Calu3 (cell line): Measurements from ENCODE around the gene ZBTB38. TPM values are rescaled to one million over a fixed set of nuclear protein-coding genes. Genes with fewer than 3 reads are reported as not detected.

ENCODE experiments used
- BruUV-seq: library from RNA; stranded (reverse); fragments of 400-500 nt; replicated peaks from 2 replicates; lab custom pipeline; 2021; lab: Mats Ljungman, UMichigan
- CTCF ChIA-PET: fragments of 300-600 bp; sonication (Branson Sonifier 250); formaldehyde crosslinking; loops from one replicate; lab custom pipeline; 2022; ENCODE audit warnings: antibody characterized with exemption; lab: Charles Lee
- DNase-seq: peaks from one replicate; pipeline ENCODE4 v3.0.0; 2022
- H3K27ac Mint-ChIP-seq: one replicate; pipeline ENCODE4 v1.8.0; 2022; ENCODE audit warnings: mixed read lengths; ENCODE audit not compliant: unreplicated experiment
- H3K27me3 Mint-ChIP-seq: one replicate; pipeline ENCODE4 v1.8.0; 2022; ENCODE audit warnings: mixed read lengths; ENCODE audit not compliant: unreplicated experiment
- H3K36me3 Mint-ChIP-seq: one replicate; pipeline ENCODE4 v1.8.0; 2022; ENCODE audit warnings: mild to moderate bottlenecking, moderate library complexity, mixed read lengths; ENCODE audit not compliant: insufficient read depth, unreplicated experiment
- H3K4me1 Mint-ChIP-seq: one replicate; pipeline ENCODE4 v1.8.0; 2022; ENCODE audit warnings: mild to moderate bottlenecking, low read depth, mixed read lengths; ENCODE audit not compliant: unreplicated experiment
- H3K4me3 Mint-ChIP-seq: one replicate; pipeline ENCODE4 v1.8.0; 2022; ENCODE audit warnings: mild to moderate bottlenecking, low read depth, moderate library complexity, mixed read lengths; ENCODE audit not compliant: unreplicated experiment
- H3K9me3 Mint-ChIP-seq: one replicate; pipeline ENCODE4 v1.8.0; 2022; ENCODE audit warnings: low read depth, mixed read lengths; ENCODE audit not compliant: unreplicated experiment
- intact Hi-C: fragments of 100-400 bp; cut with micrococcal nuclease; formaldehyde crosslinking; loops from one replicate; pipeline ENCODE4 v1.10.0; 2022; ENCODE audit not compliant: unreplicated experiment
- total RNA-seq: library from RNA; stranded (reverse); gene quantifications from 2 replicates; pipeline ENCODE4 v1.2.3, GENCODE V29; 2022
- TF ChIP-seq, protein P1 (sequence below): fragments of 200-600 bp; IDR thresholded peaks from one replicate; pipeline ENCODE4 v1.8.0; 2022; ENCODE audit warnings: antibody characterized with exemption; ENCODE audit not compliant: unreplicated experiment

Gene ZBTB38
- total RNA-seq, 1 experiment from 2014 or later = 95.9 TPM

DNA sequence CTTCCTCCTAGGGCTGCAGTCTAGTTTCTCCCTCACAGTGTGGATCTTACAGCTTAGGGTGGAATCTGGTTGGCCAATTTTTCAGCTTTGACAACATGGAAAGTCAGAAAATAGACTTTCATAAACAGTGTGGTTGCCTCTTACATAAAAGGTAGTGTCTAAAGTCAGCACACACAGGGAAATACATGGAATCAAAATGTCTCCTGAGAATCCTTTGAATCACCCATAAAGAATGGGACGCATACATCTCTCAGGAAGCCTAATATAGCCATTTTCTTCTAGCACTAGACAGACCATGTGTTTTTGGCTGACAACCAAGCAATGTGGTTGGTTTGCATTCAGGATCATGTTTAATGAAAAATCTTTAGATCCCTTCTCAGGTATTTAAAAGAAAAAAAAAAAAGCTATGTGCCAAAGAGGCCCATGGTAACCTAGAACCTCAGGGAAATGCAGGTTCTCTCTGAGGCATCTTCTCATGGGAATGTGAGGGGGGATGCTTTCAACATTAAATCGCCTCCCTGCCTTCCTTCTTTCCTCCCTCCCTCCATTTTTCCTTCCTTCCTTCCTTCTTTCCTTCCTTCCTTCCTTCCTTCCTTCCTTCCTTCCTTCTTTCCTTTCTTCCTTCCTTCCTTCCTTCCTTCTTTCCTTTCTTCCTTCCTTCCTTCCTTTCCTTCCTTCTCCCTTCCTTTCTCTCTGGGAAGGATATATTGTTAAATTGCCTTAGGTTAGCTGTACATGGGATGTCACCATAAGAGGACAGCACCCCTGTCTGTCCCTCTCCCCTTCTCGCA, 34.3 kb upstream of the ZBTB38 start:
- intact Hi-C loops = no loop called here
- no peaks in the 10 kb centered on the region for H3K36me3 Mint-ChIP-seq
- CTCF ChIA-PET = interaction anchor here (0.7 kb wide), 2 partner anchors 32 to 50 kb away, joined by 4 to 12 read pairs; no protein-coding TSS in a partner anchor
- TF ChIP-seq, protein P1, sequence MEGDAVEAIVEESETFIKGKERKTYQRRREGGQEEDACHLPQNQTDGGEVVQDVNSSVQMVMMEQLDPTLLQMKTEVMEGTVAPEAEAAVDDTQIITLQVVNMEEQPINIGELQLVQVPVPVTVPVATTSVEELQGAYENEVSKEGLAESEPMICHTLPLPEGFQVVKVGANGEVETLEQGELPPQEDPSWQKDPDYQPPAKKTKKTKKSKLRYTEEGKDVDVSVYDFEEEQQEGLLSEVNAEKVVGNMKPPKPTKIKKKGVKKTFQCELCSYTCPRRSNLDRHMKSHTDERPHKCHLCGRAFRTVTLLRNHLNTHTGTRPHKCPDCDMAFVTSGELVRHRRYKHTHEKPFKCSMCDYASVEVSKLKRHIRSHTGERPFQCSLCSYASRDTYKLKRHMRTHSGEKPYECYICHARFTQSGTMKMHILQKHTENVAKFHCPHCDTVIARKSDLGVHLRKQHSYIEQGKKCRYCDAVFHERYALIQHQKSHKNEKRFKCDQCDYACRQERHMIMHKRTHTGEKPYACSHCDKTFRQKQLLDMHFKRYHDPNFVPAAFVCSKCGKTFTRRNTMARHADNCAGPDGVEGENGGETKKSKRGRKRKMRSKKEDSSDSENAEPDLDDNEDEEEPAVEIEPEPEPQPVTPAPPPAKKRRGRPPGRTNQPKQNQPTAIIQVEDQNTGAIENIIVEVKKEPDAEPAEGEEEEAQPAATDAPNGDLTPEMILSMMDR = no peak
- BruUV-seq = no TSS peak
- H3K27ac Mint-ChIP-seq = no peak overlapping the region
- H3K4me1 Mint-ChIP-seq = peaks cover 18% of the 10 kb centered on the region
- H3K4me3 Mint-ChIP-seq = no peak overlapping the region
- DNase-seq = no peak
- H3K9me3 Mint-ChIP-seq = no peaks in the 10 kb centered on the region
- H3K27me3 Mint-ChIP-seq = no peaks in the 10 kb centered on the region

DNA sequence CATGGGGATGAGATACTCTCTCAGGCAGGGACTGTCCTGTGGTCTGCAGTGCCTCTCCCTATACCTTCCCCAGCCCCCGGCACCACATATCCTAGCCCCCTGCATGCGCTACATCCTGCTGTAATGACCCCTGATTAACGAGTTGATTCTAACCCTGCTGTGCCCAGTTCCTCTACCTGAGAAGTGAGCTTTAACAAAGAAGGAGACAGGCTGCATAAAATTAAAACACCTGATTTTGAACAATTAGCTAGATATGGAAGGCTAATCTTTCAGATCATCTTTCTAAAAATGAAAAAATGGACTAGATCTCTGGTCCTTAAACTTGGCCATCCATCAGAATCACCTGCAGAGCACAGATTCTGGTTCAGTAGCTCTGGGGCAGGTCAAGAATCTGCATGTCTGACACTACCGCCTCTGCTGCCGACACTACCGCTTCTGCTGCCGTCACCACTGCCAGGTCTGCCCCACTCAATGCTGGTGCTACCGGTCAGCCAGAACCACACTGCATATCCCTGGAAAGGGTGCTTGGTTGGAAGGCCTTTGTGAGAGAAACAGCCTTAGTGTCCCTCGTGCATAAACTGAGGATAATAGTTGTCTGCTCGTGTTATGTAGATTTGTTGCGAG, 33.6 kb upstream of the ZBTB38 start:
- no TSS peak for BruUV-seq
- DNase-seq = no peak
- Mint-ChIP-seq H3K4me1 (peaks cover 17% of the 10 kb centered on the region), H3K36me3 (no peaks in the 10 kb centered on the region), H3K27me3 (no peaks in the 10 kb centered on the region), H3K27ac (no peak overlapping the region), H3K9me3 (no peaks in the 10 kb centered on the region), H3K4me3 (no peak overlapping the region)
- intact Hi-C loops = no loop called here
- CTCF ChIA-PET = interaction anchor here (0.7 kb wide), 2 partner anchors 31 to 49 kb away, joined by 4 to 12 read pairs; no protein-coding TSS in a partner anchor
- TF ChIP-seq, protein P1 = no peak

DNA sequence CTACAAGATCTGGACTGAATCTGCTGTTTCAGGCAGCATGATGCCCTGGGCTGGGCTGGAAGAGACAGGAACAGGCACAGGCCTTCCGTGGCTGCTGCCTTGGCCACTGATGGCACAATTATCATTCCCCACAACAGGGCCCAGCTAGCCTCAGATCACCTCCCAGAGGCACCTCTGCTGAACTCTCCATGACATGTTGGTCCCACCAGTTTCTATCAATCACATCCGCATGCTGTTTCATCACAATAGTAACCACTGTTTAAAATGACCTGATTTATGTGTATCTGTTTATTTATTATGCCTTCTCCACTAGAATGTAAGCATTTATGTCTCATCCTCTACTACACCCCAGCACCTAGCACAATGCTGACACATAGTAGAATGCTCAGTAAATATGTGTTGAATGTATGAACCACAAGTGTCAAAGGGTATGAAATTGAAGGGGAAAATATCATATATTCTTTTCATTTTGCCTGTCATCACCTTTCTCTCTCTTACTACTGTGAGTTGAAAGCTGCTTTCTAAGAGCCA, 32.7 kb upstream of the ZBTB38 start:
- H3K9me3 Mint-ChIP-seq = peaks cover under 1% of the 10 kb centered on the region
- H3K4me3 Mint-ChIP-seq = no peak overlapping the region
- H3K27ac Mint-ChIP-seq = no peak overlapping the region
- no TSS peak for BruUV-seq
- TF ChIP-seq, protein P1 = no peak
- intact Hi-C loops = no loop called here
- no peaks in the 10 kb centered on the region for H3K36me3 Mint-ChIP-seq
- CTCF ChIA-PET = interaction anchor here (0.5 to 0.7 kb wide), 2 partner anchors 9 to 753 kb away, joined by 3 to 4 read pairs; no protein-coding TSS in a partner anchor
- no peak for DNase-seq
- peaks cover 17% of the 10 kb centered on the region for H3K4me1 Mint-ChIP-seq
- no peaks in the 10 kb centered on the region for H3K27me3 Mint-ChIP-seq

DNA sequence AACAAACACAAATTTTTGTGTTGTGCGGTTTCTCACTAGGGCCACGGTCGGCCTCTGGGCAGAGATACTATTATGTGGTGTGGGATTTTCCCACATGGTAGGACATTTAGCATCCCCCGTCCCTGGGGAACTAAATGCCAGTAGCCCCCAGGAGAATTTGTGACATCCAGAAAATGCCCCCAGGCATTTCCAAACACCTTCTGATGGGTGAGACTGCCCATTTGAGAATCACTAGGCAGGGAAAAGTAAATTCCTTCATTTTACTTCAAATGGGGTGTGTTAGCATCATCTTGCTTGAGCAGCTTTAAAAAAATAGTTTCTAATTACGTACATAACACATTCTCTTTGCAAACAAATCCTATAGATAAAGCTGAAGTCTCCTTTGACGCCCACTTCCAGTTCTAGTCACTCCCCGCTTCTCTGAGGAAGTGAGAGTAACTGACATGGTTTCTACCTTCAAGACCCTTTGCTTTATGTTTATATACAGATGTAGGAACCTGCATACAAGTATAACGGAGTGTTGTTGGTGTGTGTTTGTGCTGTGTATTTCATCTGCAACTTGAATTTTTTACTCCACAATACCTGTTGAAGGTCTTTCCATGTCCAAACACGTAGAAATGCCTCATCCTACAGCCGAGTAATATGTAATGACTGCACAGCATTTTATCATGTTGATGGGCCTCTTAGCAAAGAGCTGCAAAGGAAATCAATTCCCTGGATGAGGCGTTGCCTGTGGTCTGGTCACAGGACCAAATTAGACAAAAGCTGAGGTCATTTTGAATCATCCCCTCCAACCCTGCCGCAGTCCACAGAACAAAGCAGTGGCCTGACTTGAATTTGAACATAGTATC, 31.4 kb upstream of the ZBTB38 start:
- intact Hi-C loops = no loop called here
- H3K27ac Mint-ChIP-seq = no peak overlapping the region
- H3K4me3 Mint-ChIP-seq = no peak overlapping the region
- no TSS peak for BruUV-seq
- peaks cover 9% of the 10 kb centered on the region for H3K4me1 Mint-ChIP-seq
- TF ChIP-seq, protein P1 = no peak
- CTCF ChIA-PET = interaction anchor here (0.6 to 1.5 kb wide), 6 partner anchors 8 to 382 kb away, joined by 4 to 7 read pairs (median 4); no protein-coding TSS in a partner anchor
- H3K36me3 Mint-ChIP-seq = no peaks in the 10 kb centered on the region
- DNase-seq = no peak
- H3K9me3 Mint-ChIP-seq = peaks cover 5% of the 10 kb centered on the region
- no peaks in the 10 kb centered on the region for H3K27me3 Mint-ChIP-seq
